GM23248 (cell line): ENCODE results near the gene PROM2. TPM values are rescaled to one million over a fixed set of nuclear protein-coding genes. Genes with fewer than 3 reads are reported as not detected.

Experiments
- DNase-seq: peaks from one replicate; pipeline ENCODE4 v3.0.0-alpha.2; 2015
- H2AFZ ChIP-seq: fragments of 200-600 bp; sonication (generic); 2 replicates; pipeline ENCODE4 v1.6.1; 2016; ENCODE audit warnings: antibody characterized with exemption
- H3F3A ChIP-seq: fragments of 200-600 bp; sonication (generic); 2 replicates; pipeline ENCODE4 v1.6.1; 2016; ENCODE audit warnings: mild to moderate bottlenecking, antibody characterized with exemption, mixed run types; ENCODE audit not compliant: insufficient read depth
- H3K27ac ChIP-seq: fragments of 200-600 bp; sonication (generic); 2 replicates; pipeline ENCODE4 v1.5.1; 2016; ENCODE audit warnings: mild to moderate bottlenecking
- H3K27me3 ChIP-seq: fragments of 200-600 bp; sonication (generic); replicated peaks from 2 replicates; pipeline ENCODE4 v1.6.1; 2016; ENCODE audit warnings: mild to moderate bottlenecking; ENCODE audit not compliant: insufficient read depth
- H3K36me3 ChIP-seq: fragments of 200-600 bp; sonication (generic); 2 replicates; pipeline ENCODE4 v1.6.1; 2016; ENCODE audit warnings: low read depth, mild to moderate bottlenecking
- H3K4me1 ChIP-seq: fragments of 200-600 bp; sonication (generic); 2 replicates; pipeline ENCODE4 v1.6.1; 2016; ENCODE audit warnings: mild to moderate bottlenecking; ENCODE audit not compliant: insufficient read depth
- H3K4me2 ChIP-seq: fragments of 200-600 bp; sonication (generic); one replicate; pipeline ENCODE4 v1.6.1; 2016; ENCODE audit warnings: mild to moderate bottlenecking; ENCODE audit not compliant: unreplicated experiment
- H3K4me3 ChIP-seq: fragments of 200-600 bp; sonication (generic); 2 replicates; pipeline ENCODE4 v1.5.1; 2016; ENCODE audit warnings: mild to moderate bottlenecking
- H3K79me2 ChIP-seq: fragments of 200-600 bp; sonication (generic); 2 replicates; pipeline ENCODE4 v1.6.1; 2016; ENCODE audit warnings: mild to moderate bottlenecking; ENCODE audit not compliant: insufficient read depth
- H3K9ac ChIP-seq: fragments of 200-600 bp; sonication (generic); 2 replicates; pipeline ENCODE4 v1.6.1; 2016; ENCODE audit warnings: mild to moderate bottlenecking
- H3K9me2 ChIP-seq: fragments of 200-600 bp; sonication (generic); 2 replicates; pipeline ENCODE4 v1.6.1; 2016; ENCODE audit warnings: mixed run types, mild to moderate bottlenecking, moderate library complexity; ENCODE audit not compliant: insufficient read depth
- H3K9me3 ChIP-seq: fragments of 200-600 bp; sonication (generic); one replicate; pipeline ENCODE4 v1.6.1; 2017; ENCODE audit warnings: low read depth
- H4K20me1 ChIP-seq: fragments of 200-600 bp; sonication (generic); 2 replicates; pipeline ENCODE4 v1.6.0; 2016; ENCODE audit not compliant: insufficient read depth
- EZH2 ChIP-seq: fragments of 200-600 bp; sonication (generic); IDR thresholded peaks from 2 replicates; pipeline ENCODE4 v1.6.1; 2018; ENCODE audit warnings: antibody characterized with exemption, mild to moderate bottlenecking; ENCODE audit not compliant: insufficient read depth, poor library complexity, severe bottlenecking
- EZH2phosphoT487 ChIP-seq: fragments of 200-600 bp; sonication (generic); IDR thresholded peaks from 2 replicates; pipeline ENCODE4 v1.6.1; 2018; ENCODE audit warnings: antibody characterized with exemption, moderate library complexity, mild to moderate bottlenecking, low read depth; ENCODE audit not compliant: insufficient read depth
- WGBS, 2 experiments: methylation state at CpG; one replicate each; pipeline ENCODE4 v1.1.6; 2015 to 2017; ENCODE audit warnings: low lambda C conversion rate in 2 of 2, low coverage in 1 of 2; ENCODE audit errors: missing lambda C conversion rate in 2 of 2; 5-methylcytosine and 5-hydroxymethylcytosine counted together
- in situ Hi-C: fragments of 300-500 bp; cut with MboI; formaldehyde crosslinking; loops from 2 replicates; pipeline ENCODE4 v1.15.0; 2020
- polyA plus RNA-seq: library from polyadenylated mRNA; unstranded; fragments of >200 nt; fragmentation: Nextera tagmentation; extraction: Ambion mirVana; gene quantifications from 2 replicates; pipeline ENCODE4 v1.2.1, GENCODE V29; 2016
- total RNA-seq: library from RNA; depleted of rRNA; stranded (reverse); fragments of >200 nt; shearing (Covaris generic); gene quantifications from 2 replicates; pipeline ENCODE4 v1.2.3, GENCODE V29; 2014

PROM2 gene
- total and polyA plus RNA-seq, 2 experiments from 2014 or later, result 0.22 to 0.25 TPM

DNA sequence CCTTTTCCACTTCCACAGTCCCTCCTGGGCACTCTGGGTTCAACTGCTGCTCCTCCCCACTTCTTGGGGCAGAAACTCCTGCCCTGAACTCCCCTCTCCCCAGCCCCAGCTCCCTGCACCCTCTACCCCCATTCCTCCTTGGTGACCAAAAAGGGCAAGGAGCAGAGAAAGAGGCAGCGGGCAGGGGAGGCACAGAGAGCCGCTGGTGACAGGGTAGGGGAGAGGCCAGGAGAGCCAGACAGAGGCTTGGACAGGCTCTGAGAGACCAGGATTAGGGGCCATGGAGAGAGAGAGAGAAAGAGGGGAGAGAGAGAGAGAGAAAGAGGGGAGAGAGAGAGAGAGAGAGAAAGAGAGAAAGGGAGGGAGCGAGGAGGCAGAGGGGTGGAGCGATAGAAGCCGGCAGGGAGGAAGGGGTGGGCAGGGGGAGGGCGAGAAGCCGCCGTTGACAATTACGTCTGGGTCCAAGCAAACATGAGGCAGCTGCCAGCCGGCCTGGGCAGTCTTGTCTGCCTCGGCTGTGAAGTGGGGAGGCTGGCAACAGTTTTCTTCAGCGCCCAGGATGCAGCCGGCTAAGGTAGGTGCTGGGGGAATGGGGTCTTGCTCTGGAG lies 22.7 kb downstream of the PROM2 start, which contains the start of gene KCNIP3:
Gene KCNIP3, plus strand, starts transcription at position 468 of the 608 bp plus-strand sequence. Its CDS starts 92 bp downstream, at position 560.
- no peak within 1 kb of the TSS for H3K27ac ChIP-seq
- H3K9me3 ChIP-seq, result no peaks in the 10 kb centered on the region
- no peaks in the 10 kb centered on the region for H3K36me3 ChIP-seq
- H2AFZ ChIP-seq, result no peak within 1 kb of the TSS
- H3K27me3 ChIP-seq, result peaks cover 15% of the 10 kb centered on the region; the same call in 1 of the 2 replicates
- H3K4me2 ChIP-seq, result no peak within 1 kb of the TSS
- H3K4me1 ChIP-seq, result no peaks in the 10 kb centered on the region
- H4K20me1 ChIP-seq, result no peaks in the 10 kb centered on the region
- H3F3A ChIP-seq, result no peaks in the 10 kb centered on the region
- TF ChIP-seq EZH2phosphoT487, result no peak
- TF ChIP-seq EZH2, result no peak
- 7 to 18% methylated on average over 8 to 13 of the region's 13 CpGs for WGBS, 2 experiments
- no peak within 1 kb of the TSS for H3K9ac ChIP-seq
- H3K79me2 ChIP-seq, result no peaks in the 10 kb centered on the region
- no peaks in the 10 kb centered on the region for H3K9me2 ChIP-seq
- no peak for DNase-seq
- in situ Hi-C loops, result no loop called here
- H3K4me3 ChIP-seq, result no peak within 1 kb of the TSS

DNA sequence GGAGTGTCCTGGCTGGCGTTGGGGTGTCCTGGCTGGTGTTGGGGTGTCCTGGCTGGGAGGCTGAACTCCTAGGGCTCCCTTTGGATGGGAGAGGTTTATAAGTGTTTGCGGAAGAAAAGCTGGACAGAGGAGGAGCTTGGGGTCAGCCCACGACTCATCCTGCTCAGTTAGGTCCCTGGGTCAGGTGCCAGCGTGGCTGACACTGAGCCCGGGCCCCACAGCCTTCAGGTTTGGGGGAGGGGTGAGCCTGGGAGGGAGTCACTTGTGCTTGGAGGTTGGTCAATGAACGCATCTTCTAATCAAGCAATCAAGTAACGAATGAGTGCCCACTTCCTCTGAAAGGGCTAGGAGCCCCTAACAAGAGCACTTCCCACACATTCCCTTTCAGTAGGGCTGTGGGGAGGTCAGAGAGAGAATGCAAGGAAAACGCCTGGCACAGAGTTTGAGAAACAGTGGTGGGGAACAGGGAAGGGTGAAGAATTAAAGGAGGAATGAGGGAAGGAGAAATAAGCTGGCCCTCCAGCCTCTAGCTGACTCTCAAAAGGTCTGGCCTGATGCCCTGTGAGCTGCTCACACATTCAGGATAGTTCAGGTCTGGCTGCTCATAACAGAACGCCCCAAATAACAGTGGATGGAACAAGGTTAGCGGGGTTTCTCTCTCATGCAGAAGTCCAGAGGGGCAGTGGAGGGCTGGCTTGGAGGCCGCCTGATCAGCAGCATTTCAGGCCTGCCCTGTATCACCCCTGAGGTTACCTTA lies 23.6 kb downstream of the PROM2 start:
- Histone ChIP-seq H3K27me3 (peaks cover 18% of the 10 kb centered on the region; the same call in 1 of the 2 replicates), H3K9ac (no peak overlapping the region), H3K4me3 (no peak overlapping the region), H3K9me3 (no peaks in the 10 kb centered on the region), H3K4me1 (no peaks in the 10 kb centered on the region), H3K79me2 (no peaks in the 10 kb centered on the region), H3F3A (no peaks in the 10 kb centered on the region), H2AFZ (no peak overlapping the region), H3K36me3 (no peaks in the 10 kb centered on the region), H3K9me2 (no peaks in the 10 kb centered on the region), H4K20me1 (no peaks in the 10 kb centered on the region), H3K4me2 (no peak overlapping the region), H3K27ac (no peak overlapping the region)
- in situ Hi-C loops, result no loop called here
- TF ChIP-seq EZH2phosphoT487 (no peak), EZH2 (no peak)
- no peak for DNase-seq
- 53 to 58% methylated on average over 11 of the region's 11 CpGs for WGBS, 2 experiments

DNA sequence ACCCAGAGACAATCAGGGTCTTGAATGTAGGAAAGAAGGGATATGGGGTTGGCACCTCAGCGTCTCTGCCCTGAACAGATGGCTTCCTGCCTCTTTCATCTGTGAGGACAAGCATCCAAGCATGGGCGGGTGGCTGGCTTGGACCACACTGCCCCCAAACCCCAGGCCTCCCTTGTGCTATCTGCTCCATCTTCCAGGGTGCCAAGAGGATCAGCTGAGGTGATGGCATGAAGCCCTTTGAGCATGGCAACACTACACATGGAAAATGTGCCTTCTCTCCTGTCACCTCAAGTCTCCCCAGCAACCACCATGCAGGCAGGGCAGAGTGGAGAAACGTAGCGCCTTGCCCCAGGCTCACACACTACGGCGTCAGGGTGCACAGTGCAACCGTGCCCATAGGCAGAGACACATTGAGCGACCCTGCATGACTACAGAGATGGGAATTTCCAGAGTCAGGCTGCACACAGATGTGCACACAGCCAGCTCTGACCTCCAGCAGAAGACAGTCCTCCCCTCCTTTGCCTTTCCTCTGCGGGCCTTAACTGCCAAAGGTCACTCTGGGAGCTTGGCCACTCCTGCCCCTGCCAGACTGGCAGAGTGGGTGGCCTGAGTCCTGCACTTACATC lies 24.4 kb downstream of the PROM2 start:
- TF ChIP-seq EZH2phosphoT487, result no peak
- TF ChIP-seq EZH2, result no peak
- Histone ChIP-seq H3K9ac (no peak overlapping the region), H3K4me2 (no peak overlapping the region), H3K79me2 (no peaks in the 10 kb centered on the region), H3K27ac (no peak overlapping the region), H3K9me2 (no peaks in the 10 kb centered on the region), H3F3A (no peaks in the 10 kb centered on the region), H4K20me1 (no peaks in the 10 kb centered on the region), H3K4me1 (no peaks in the 10 kb centered on the region), H3K27me3 (peaks cover 22% of the 10 kb centered on the region; the same call in 1 of the 2 replicates), H2AFZ (no peak overlapping the region), H3K4me3 (no peak overlapping the region), H3K9me3 (no peaks in the 10 kb centered on the region), H3K36me3 (no peaks in the 10 kb centered on the region)
- no peak for DNase-seq
- in situ Hi-C loops, result no loop called here
- WGBS, 2 experiments, result 58 to 64% methylated on average over 9 of the region's 9 CpGs

DNA sequence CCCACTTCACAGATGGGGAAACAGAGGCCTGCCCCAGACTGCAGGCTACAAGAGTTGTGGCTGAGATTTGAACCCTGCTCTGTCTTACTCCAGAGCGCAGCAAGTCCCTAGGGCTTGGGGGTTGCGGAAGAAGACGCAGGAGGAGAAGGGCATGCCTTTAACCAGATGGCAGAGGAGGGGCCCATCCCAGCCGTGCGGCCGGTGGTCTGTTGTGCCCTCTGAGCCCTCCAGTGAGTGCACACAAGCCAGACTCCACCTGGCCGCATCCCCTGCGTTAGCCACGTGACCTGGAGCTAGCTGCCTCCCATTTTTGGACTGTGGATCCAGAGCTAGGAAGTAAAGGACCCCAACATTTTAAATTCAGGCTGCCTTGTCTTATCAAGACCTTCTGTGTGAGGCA lies 25.7 kb downstream of the PROM2 start:
- 32% methylated on average over 9 of the region's 9 CpGs for WGBS, 2 experiments
- no peak overlapping the region for H3K4me2 ChIP-seq
- H3K27me3 ChIP-seq, result peaks cover 22% of the 10 kb centered on the region; the same call in 1 of the 2 replicates
- TF ChIP-seq EZH2 (no peak), EZH2phosphoT487 (no peak)
- H3K27ac ChIP-seq, result no peak overlapping the region
- no peaks in the 10 kb centered on the region for H3F3A ChIP-seq
- no peak overlapping the region for H3K9ac ChIP-seq
- no peaks in the 10 kb centered on the region for H3K79me2 ChIP-seq
- no peaks in the 10 kb centered on the region for H3K4me1 ChIP-seq
- no peak overlapping the region for H2AFZ ChIP-seq
- no peaks in the 10 kb centered on the region for H4K20me1 ChIP-seq
- H3K9me2 ChIP-seq, result no peaks in the 10 kb centered on the region
- no peaks in the 10 kb centered on the region for H3K36me3 ChIP-seq
- in situ Hi-C loops, result no loop called here
- DNase-seq, result no peak
- no peaks in the 10 kb centered on the region for H3K9me3 ChIP-seq
- no peak overlapping the region for H3K4me3 ChIP-seq
